HCT116 (cell line): Measurements from ENCODE around the gene LCN15. TPM values are rescaled to one million over a fixed set of nuclear protein-coding genes. Genes with fewer than 3 reads are reported as not detected.

Experiments used
- ATAC-seq: fragments of 200-7000 bp; cut with Tn5 transposase; 2 replicates; pipeline ENCODE4 v1.9.1; 2020; ENCODE audit warnings: mild to moderate bottlenecking, moderate library complexity
- BruUV-seq: library from RNA; stranded (reverse); fragments of 400-500 nt; replicated peaks from 2 replicates; lab custom pipeline; 2021; lab: Mats Ljungman, UMichigan
- CTCF ChIA-PET: fragments of 300-600 bp; sonication (Branson Sonifier 250); formaldehyde crosslinking; loops from one replicate; lab custom pipeline; 2021; ENCODE audit warnings: antibody characterized with exemption; lab: Charles Lee
- POLR2A ChIA-PET: fragments of 300-600, 350-600 bp; sonication (Branson Sonifier 250); formaldehyde crosslinking; loops from one replicate; lab custom pipeline; 2021; ENCODE audit warnings: antibody characterized with exemption; lab: Charles Lee
- RAD21 ChIA-PET, 2 experiments: fragments of 300-600 bp; sonication (Branson Sonifier 250); formaldehyde crosslinking; loops; one replicate each; lab custom pipeline; 2023; ENCODE audit warnings: low total read pairs in 2 of 2; ENCODE audit not compliant: uncharacterized antibody in 2 of 2, unreplicated experiment in 2 of 2, low non-redundant PET in 1 of 2; lab: Charles Lee
- DNase-seq: peaks from one replicate; pipeline ENCODE4 v3.0.0-alpha.2; 2010; ENCODE audit warnings: low read depth, low spot score
- H2AFZ ChIP-seq: fragments of 200-600 bp; shearing (Covaris generic), sonication (generic); 2 replicates; pipeline ENCODE4 v1.6.1; 2017; ENCODE audit warnings: low read depth, mixed run types, mixed read lengths, antibody characterized with exemption, low read length; ENCODE audit not compliant: poor library complexity, severe bottlenecking
- H3K27ac ChIP-seq: 2 replicates; pipeline ENCODE4 v1.5.1; 2012; ENCODE audit warnings: low read depth, low read length
- H3K27me3 ChIP-seq: fragments of 200-600 bp; sonication (generic); 2 replicates; pipeline ENCODE4 v1.6.1; 2016; ENCODE audit warnings: mixed run types, low read length, mixed read lengths; ENCODE audit not compliant: insufficient read depth
- H3K36me3 ChIP-seq, 2 experiments: fragments of 200-500 bp in 1 of 2; fragments of 200-600 bp in 1 of 2; sonication (Bioruptor generic) in 1 of 2; sonication (generic) in 1 of 2; 2 replicates each; pipeline versions ENCODE4 v1.5.1 to v1.6.1; 2014 to 2016; ENCODE audit warnings: low read length in 2 of 2, inconsistent platforms in 1 of 2, mixed read lengths in 1 of 2, mixed run types in 1 of 2; ENCODE audit not compliant: insufficient read depth in 2 of 2, control insufficient read depth in 1 of 2
- H3K4me1 ChIP-seq, 2 experiments: fragments of 200-600 bp in 1 of 2; sonication (generic) in 1 of 2; 2 replicates each; pipeline versions ENCODE4 v1.5.1 to v1.6.1; 2012 to 2017; ENCODE audit warnings: low read length in 2 of 2, inconsistent platforms in 1 of 2, mild to moderate bottlenecking in 1 of 2, mixed read lengths in 1 of 2, mixed run types in 1 of 2, moderate library complexity in 1 of 2; ENCODE audit not compliant: insufficient read depth in 2 of 2, control insufficient read depth in 1 of 2
- H3K4me2 ChIP-seq: fragments of 200-600 bp; sonication (generic); 2 replicates; pipeline ENCODE4 v1.6.1; 2017; ENCODE audit warnings: mixed run types, low read length, mixed read lengths
- H3K4me3 ChIP-seq, 2 experiments: fragments of 200-600 bp in 1 of 2; sonication (generic) in 1 of 2; replicated peaks in 1 of 2; 2 replicates each; pipeline ENCODE4 v1.5.1; 2011 to 2016; ENCODE audit warnings: low read length in 2 of 2, control low read depth in 1 of 2, low read depth in 1 of 2, mild to moderate bottlenecking in 1 of 2, mixed read lengths in 1 of 2, mixed run types in 1 of 2
- H3K79me2 ChIP-seq: fragments of 200-600 bp; sonication (generic); 2 replicates; pipeline ENCODE4 v1.6.1; 2017; ENCODE audit warnings: mild to moderate bottlenecking, mixed run types, low read length, moderate library complexity, mixed read lengths; ENCODE audit not compliant: insufficient read depth
- H3K9ac ChIP-seq: fragments of 200-600 bp; sonication (generic); 2 replicates; pipeline ENCODE4 v1.6.1; 2016; ENCODE audit warnings: low read length, mixed read lengths
- H3K9me2 ChIP-seq: fragments of 200-600 bp; sonication (generic), shearing (Covaris generic); 2 replicates; pipeline ENCODE4 v1.6.1; 2017; ENCODE audit warnings: mixed run types, mild to moderate bottlenecking, moderate library complexity; ENCODE audit not compliant: insufficient read depth
- H3K9me3 ChIP-seq, 2 experiments: fragments of 200-500 bp in 1 of 2; fragments of 200-600 bp in 1 of 2; sonication (Bioruptor generic) in 1 of 2; sonication (generic) in 1 of 2; 2 replicates each; pipeline ENCODE4 v1.6.1; 2014 to 2017; ENCODE audit warnings: low read length in 2 of 2, mixed read lengths in 2 of 2, inconsistent platforms in 1 of 2, low read depth in 1 of 2, mild to moderate bottlenecking in 1 of 2, mixed run types in 1 of 2, moderate library complexity in 1 of 2; ENCODE audit not compliant: control insufficient read depth in 1 of 2, insufficient read depth in 1 of 2
- H4K20me1 ChIP-seq: fragments of 200-600 bp; sonication (generic), shearing (Covaris generic); 2 replicates; pipeline ENCODE4 v1.6.1; 2017; ENCODE audit warnings: mixed run types, mild to moderate bottlenecking, moderate library complexity; ENCODE audit not compliant: insufficient read depth
- ATF3 ChIP-seq: IDR thresholded peaks from 2 replicates; pipeline ENCODE4 v1.6.1; 2012
- CEBPB ChIP-seq: IDR thresholded peaks from 2 replicates; pipeline ENCODE4 v1.6.1; 2012; ENCODE audit warnings: low read depth
- EZH2 ChIP-seq: fragments of 200-600 bp; sonication (generic); IDR thresholded peaks from 2 replicates; pipeline ENCODE4 v1.6.1; 2017; ENCODE audit warnings: antibody characterized with exemption, mixed run types
- FOSL1 ChIP-seq: IDR thresholded peaks from 2 replicates; pipeline ENCODE4 v1.6.1; 2012; ENCODE audit warnings: low read depth
- MAX ChIP-seq: IDR thresholded peaks from 2 replicates; pipeline ENCODE4 v1.6.1; 2012
- RAD21 ChIP-seq: IDR thresholded peaks from 2 replicates; pipeline ENCODE4 v1.6.1; 2012; ENCODE audit warnings: low read depth, mild to moderate bottlenecking
- REST ChIP-seq: IDR thresholded peaks from 2 replicates; pipeline ENCODE4 v1.6.1; 2012; ENCODE audit warnings: low read depth
- SIN3A ChIP-seq: IDR thresholded peaks from 2 replicates; pipeline ENCODE4 v1.6.1; 2012; ENCODE audit warnings: low read depth
- SP1 ChIP-seq: IDR thresholded peaks from 2 replicates; pipeline ENCODE4 v1.6.1; 2012; ENCODE audit warnings: low read depth
- YY1 ChIP-seq: IDR thresholded peaks from 2 replicates; pipeline ENCODE4 v1.6.1; 2011; ENCODE audit warnings: low read length, low read depth, moderate library complexity, mild to moderate bottlenecking; ENCODE audit not compliant: insufficient replicate concordance; ENCODE audit errors: extremely low read depth
- ZBTB33 ChIP-seq: IDR thresholded peaks from 2 replicates; pipeline ENCODE4 v1.6.1; 2011; ENCODE audit warnings: mild to moderate bottlenecking, low read length, moderate library complexity; ENCODE audit not compliant: insufficient replicate concordance; ENCODE audit errors: extremely low read depth
- intact Hi-C: fragments of 100-400 bp; cut with micrococcal nuclease; formaldehyde crosslinking; loops from 2 replicates; pipeline ENCODE4 v1.10.0; 2022
- total RNA-seq: library from RNA; stranded (reverse); gene quantifications from one replicate; pipeline ENCODE4 v1.2.1, GENCODE V29; 2021; ENCODE audit not compliant: unreplicated experiment

LCN15 gene
- total RNA-seq, 1 experiment from 2014 or later: 0.76 TPM

- no peaks in the 10 kb centered on the region for H3K36me3 ChIP-seq
- H4K20me1 ChIP-seq: no peaks in the 10 kb centered on the region
- ATAC-seq (no peak), DNase-seq (no peak)
- no peaks in the 10 kb centered on the region for H3K4me1 ChIP-seq
- H3K79me2 ChIP-seq: no peaks in the 10 kb centered on the region
- POLR2A ChIA-PET: no interaction called here
- no peak overlapping the region for H3K9ac ChIP-seq
- TF ChIP-seq ZBTB33 (no peak), MAX (no peak), ATF3 (no peak), SIN3A (no peak), EZH2 (no peak), SP1 (no peak), CEBPB (no peak), YY1 (no peak), RAD21 (no peak), REST (no peak), FOSL1 (no peak)
- TF ChIP-seq, all 23 proteins: peak for 0
- CTCF ChIA-PET: no interaction called here
- Histone ChIP-seq H3K4me3 (no peak overlapping the region), H3K27me3 (no peaks in the 10 kb centered on the region), H3K27ac (no peak overlapping the region), H3K9me2 (no peaks in the 10 kb centered on the region), H3K4me2 (no peak overlapping the region), H2AFZ (no peak overlapping the region), H3K9me3 (no peaks in the 10 kb centered on the region)
- BruUV-seq: no TSS peak
- intact Hi-C loops: no loop called here
- RAD21 ChIA-PET: no interaction called here
These were observed 22.3 kb downstream of the LCN15 start for GRCh38 chr9:136741883-136742571.
